Inferior parietal cortex (tissue), 1 donor: ENCODE data around the gene SOAT2.

ENCODE experiments used
- DNase-seq: peaks from one replicate; pipeline ENCODE4 v3.0.0-alpha.2; 2016; ENCODE audit errors: extremely low spot score

The SOAT2 gene

GRCh38 chr12:53102883-53103807 lies at the start of gene SOAT2:
Gene SOAT2, plus strand, starts transcription at chr12:53103486. Its CDS starts 92 bp downstream, at chr12:53103578.
- no peak for DNase-seq

GRCh38 chr12:53054112-53054878 lies 49.0 kb upstream of the SOAT2 start:
- DNase-seq, result peak; percentile 96

GRCh38 chr12:53055471-53056266 lies 47.6 kb upstream of the SOAT2 start:
- no peak for DNase-seq

GRCh38 chr12:53056296-53056695 lies 47.0 kb upstream of the SOAT2 start:
- no peak for DNase-seq

GRCh38 chr12:53056901-53057300 lies 46.4 kb upstream of the SOAT2 start:
- DNase-seq, result no peak

- no peak for DNase-seq
These were observed 45.3 kb upstream of the SOAT2 start for GRCh38 chr12:53057816-53058500.

GRCh38 chr12:53058674-53059433 lies 44.4 kb upstream of the SOAT2 start:
- no peak for DNase-seq

GRCh38 chr12:53059434-53060063 lies 43.7 kb upstream of the SOAT2 start:
- DNase-seq, result no peak

GRCh38 chr12:53060064-53060720 lies 43.1 kb upstream of the SOAT2 start:
- DNase-seq, result no peak

GRCh38 chr12:53060721-53061276 lies 42.5 kb upstream of the SOAT2 start:
- DNase-seq, result no peak

GRCh38 chr12:53061404-53062010 lies 41.8 kb upstream of the SOAT2 start:
- DNase-seq, result no peak

- DNase-seq, result no peak
These were observed 41.0 kb upstream of the SOAT2 start for GRCh38 chr12:53062011-53062961.

GRCh38 chr12:53062977-53063707 lies 40.1 kb upstream of the SOAT2 start:
- DNase-seq, result no peak

GRCh38 chr12:53063708-53064612 lies 39.3 kb upstream of the SOAT2 start:
- DNase-seq, result no peak

- DNase-seq, result no peak
These were observed 38.5 kb upstream of the SOAT2 start for GRCh38 chr12:53064613-53065436.
